ENCODE results near the gene CLIC5. TPM values are rescaled to one million over a fixed set of nuclear protein-coding genes. Genes with fewer than 3 reads are reported as not detected.

The CLIC5 gene
- total and polyA plus RNA-seq, 3 donors from 2014 or later: 2.7 to 17.1 (median 4.8) TPM

DNA sequence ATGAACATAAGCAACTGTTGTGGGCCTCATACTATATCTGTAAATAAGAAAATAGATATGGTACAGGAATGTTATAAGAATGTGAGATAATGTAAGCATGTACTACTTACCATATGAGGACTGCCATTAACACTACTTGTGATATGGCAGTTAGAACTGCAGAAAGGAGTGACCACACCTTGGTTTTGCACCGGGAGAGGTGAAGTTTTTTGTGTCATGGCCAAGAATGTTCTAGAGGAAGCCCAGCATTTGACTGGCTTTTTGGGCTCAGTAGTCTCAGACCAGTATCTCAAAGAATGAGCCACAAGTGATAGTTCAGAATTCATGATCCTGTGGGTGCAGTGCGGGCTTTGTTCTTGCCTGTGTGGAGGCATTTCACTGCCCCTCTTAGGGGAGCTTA, 123.5 kb downstream of the CLIC5 start:
- intact Hi-C loops (cut with DNase I; ENCODE audit: low total_unique reads): no loop called here
- WGBS, 2 donors: 94 to 98% methylated on average over 2 of the region's 2 CpGs
- no peaks in the 10 kb centered on the region for H3K9me3 ChIP-seq
- H3K27me3 ChIP-seq: no peaks in the 10 kb centered on the region
- no peak overlapping the region for H3K4me3 ChIP-seq
- no peaks in the 10 kb centered on the region for H3K4me1 ChIP-seq
- DNase-seq: no peak
- H3K36me3 ChIP-seq (ENCODE audit: low read depth, missing control alignments): no peaks in the 10 kb centered on the region
- no peak overlapping the region for H3K27ac ChIP-seq
- no peak for TF ChIP-seq POLR2A (IDR thresholded peaks at IDR 0.05)

GRCh38 chr6:45886776-45887175, 128.9 kb downstream of the CLIC5 start:
- DNase-seq: no peak
- Histone ChIP-seq H3K36me3 (ENCODE audit: low read depth, missing control alignments) (no peaks in the 10 kb centered on the region), H3K9me3 (no peaks in the 10 kb centered on the region), H3K4me1 (no peaks in the 10 kb centered on the region), H3K4me3 (no peak overlapping the region), H3K27me3 (no peaks in the 10 kb centered on the region), H3K27ac (no peak overlapping the region)
- intact Hi-C loops (cut with DNase I; ENCODE audit: low total_unique reads): no loop called here
- WGBS, 2 donors: 44 to 45% methylated on average over 2 of the region's 2 CpGs
- no peak for TF ChIP-seq POLR2A (IDR thresholded peaks at IDR 0.05)
- no peak for TF ChIP-seq CTCF (IDR thresholded peaks at IDR 0.05)

DNA sequence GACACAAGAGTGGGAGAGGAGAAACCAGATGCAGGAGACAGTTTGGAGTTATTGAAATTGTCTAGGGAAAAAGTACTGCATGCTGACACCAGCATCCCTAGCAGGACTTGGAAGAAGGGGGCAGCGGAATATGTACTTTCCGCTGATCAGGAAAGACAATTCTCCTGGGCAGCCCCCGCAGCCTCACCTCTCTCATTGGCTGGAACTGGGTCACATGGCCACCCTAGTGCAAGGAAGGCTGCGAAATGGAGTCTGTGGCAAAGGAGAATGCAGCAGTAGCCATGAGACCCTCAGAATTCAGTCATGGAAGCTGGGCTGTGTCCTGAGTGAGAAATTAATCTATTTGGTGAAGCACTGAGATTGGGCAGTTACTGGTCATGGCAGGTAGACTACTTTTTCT, 131.3 kb downstream of the CLIC5 start:
- no peaks in the 10 kb centered on the region for H3K4me1 ChIP-seq
- DNase-seq: no peak
- intact Hi-C loops (cut with DNase I; ENCODE audit: low total_unique reads): no loop called here
- H3K4me3 ChIP-seq: no peak overlapping the region
- H3K27ac ChIP-seq: no peak overlapping the region
- no peaks in the 10 kb centered on the region for H3K36me3 ChIP-seq (ENCODE audit: low read depth, missing control alignments)
- H3K27me3 ChIP-seq: no peaks in the 10 kb centered on the region
- 69 to 90% methylated on average over 4 of the region's 4 CpGs for WGBS, 2 donors
- TF ChIP-seq CTCF (IDR thresholded peaks at IDR 0.05) (no peak), POLR2A (IDR thresholded peaks at IDR 0.05) (no peak)
- H3K9me3 ChIP-seq: no peaks in the 10 kb centered on the region

- H3K27ac ChIP-seq: no peak overlapping the region
- H3K36me3 ChIP-seq (ENCODE audit: low read depth, missing control alignments): no peaks in the 10 kb centered on the region
- H3K9me3 ChIP-seq: no peaks in the 10 kb centered on the region
- no peak for TF ChIP-seq POLR2A (IDR thresholded peaks at IDR 0.05)
- no peak for TF ChIP-seq CTCF (IDR thresholded peaks at IDR 0.05)
- no peaks in the 10 kb centered on the region for H3K4me1 ChIP-seq
- DNase-seq: no peak
- intact Hi-C loops (cut with DNase I; ENCODE audit: low total_unique reads): no loop called here
- no peaks in the 10 kb centered on the region for H3K27me3 ChIP-seq
- no peak overlapping the region for H3K4me3 ChIP-seq
- WGBS, 2 donors: 100% methylated on average over 2 of the region's 2 CpGs
Measured at GRCh38 chr6:45882671-45883070, 133.0 kb downstream of the CLIC5 start.

- TF ChIP-seq POLR2A (IDR thresholded peaks at IDR 0.05): no peak
- TF ChIP-seq CTCF (IDR thresholded peaks at IDR 0.05): no peak
- WGBS, 2 donors: 93 to 97% methylated on average over 3 of the region's 3 CpGs
- Histone ChIP-seq H3K4me3 (no peak overlapping the region), H3K36me3 (ENCODE audit: low read depth, missing control alignments) (no peaks in the 10 kb centered on the region), H3K27me3 (no peaks in the 10 kb centered on the region), H3K4me1 (no peaks in the 10 kb centered on the region), H3K27ac (no peak overlapping the region), H3K9me3 (no peaks in the 10 kb centered on the region)
- intact Hi-C loops (cut with DNase I; ENCODE audit: low total_unique reads): no loop called here
- DNase-seq: no peak
Measured at GRCh38 chr6:45881705-45882467, 133.8 kb downstream of the CLIC5 start.

Measured in testis (tissue), 3 donors.